ENCODE data around the gene RYR3. TPM values are rescaled to one million over a fixed set of nuclear protein-coding genes. Genes with fewer than 3 reads are reported as not detected.

RYR3 gene
- total and polyA plus RNA-seq, 5 donors: 0.06 to 0.28 (median 0.09) TPM

DNA sequence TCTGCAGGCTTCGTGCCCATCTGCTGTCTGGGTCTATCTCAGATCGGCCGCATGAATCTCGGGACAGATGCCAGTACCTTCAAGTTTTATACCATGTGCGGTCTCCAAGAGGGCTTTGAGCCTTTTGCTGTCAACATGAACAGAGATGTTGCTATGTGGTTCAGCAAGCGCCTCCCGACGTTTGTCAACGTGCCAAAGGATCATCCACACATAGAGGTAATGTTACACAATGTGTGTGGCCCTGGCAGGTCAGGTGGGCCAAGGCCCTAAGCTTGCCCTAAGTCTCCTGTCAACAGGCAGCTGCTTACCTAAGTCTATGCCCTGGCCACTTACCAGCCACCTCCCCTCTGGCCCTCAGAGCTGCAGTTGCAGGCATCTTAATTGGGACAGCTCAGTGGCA, 333.5 kb downstream of the RYR3 start:
- H3K9me3 ChIP-seq (ENCODE audit: control insufficient read depth, low read length): no peaks in the 10 kb centered on the region
- intact Hi-C loops (cut with DNase I): no loop called here
- no peak overlapping the region for H3K27ac ChIP-seq (ENCODE audit: low read length)
- peaks cover 3% of the 10 kb centered on the region for H3K27me3 ChIP-seq (ENCODE audit: control insufficient read depth, insufficient read depth)
- WGBS: 89% methylated on average over 9 of the region's 9 CpGs
- H3K4me3 ChIP-seq (ENCODE audit: low read length): no peak overlapping the region
- no peak for ATAC-seq
- no peaks in the 10 kb centered on the region for H3K4me1 ChIP-seq (ENCODE audit: control insufficient read depth, insufficient read depth, low read length)
- no peak for DNase-seq

DNA sequence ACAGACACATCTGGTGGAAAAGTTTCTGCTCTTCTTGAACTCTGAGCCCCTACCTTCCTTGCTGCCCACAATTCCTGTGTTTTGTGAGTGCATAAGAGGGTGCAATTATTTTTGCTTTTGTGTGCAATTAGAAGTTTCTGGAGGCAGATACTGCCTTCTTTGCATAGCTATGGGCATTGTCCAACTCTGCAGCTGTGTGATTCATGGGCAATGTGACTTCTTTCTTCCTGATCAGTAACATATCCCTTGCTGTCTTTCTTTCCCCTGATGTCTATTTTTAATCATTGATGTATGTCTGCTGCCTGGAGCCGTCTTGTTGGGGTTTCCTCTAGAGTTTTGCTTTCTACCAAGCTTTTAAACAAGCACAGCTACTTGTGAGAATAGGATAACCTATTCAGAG, 336.0 kb downstream of the RYR3 start:
- intact Hi-C loops (cut with DNase I): no loop called here
- WGBS: 38% methylated on average over 1 of the region's 1 CpG
- no peak overlapping the region for H3K27ac ChIP-seq (ENCODE audit: low read length)

DNA sequence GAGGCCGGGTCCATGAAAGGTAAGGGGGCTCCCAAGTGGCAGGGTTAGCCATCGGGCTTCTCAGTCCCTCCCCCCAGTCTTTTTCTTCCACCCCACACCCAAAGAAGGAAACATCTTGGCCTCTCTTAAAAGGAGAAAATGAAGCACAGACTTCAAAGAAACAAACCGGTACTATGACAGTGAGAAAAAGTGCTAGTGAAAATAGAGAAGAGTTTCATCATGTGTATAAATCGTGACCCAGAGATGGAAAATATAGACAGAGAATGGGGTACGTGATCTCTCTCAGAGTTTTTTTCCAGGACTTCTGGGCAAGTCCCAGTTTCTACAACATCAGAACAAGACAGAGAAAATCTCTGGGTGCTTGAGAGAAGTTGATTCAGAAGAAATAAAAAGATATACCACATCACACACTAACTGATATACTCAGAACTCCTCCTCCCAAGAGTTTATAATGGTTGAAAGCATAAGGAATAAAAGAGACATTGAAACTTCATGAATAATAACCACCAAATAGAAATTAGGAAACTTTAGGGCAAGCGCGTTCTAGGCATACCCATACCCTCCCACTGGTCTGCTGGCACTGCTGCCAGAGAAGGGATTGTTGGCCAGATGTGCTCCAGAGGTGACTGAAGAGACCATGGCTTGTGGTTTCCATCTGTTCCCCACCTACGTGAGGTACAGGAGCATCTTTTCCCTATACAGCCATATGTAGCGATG, 338.6 kb downstream of the RYR3 start:
- no peak overlapping the region for H3K4me3 ChIP-seq (ENCODE audit: low read length)
- no peaks in the 10 kb centered on the region for H3K9me3 ChIP-seq (ENCODE audit: control insufficient read depth, low read length)
- no peak overlapping the region for H3K27ac ChIP-seq (ENCODE audit: low read length)
- intact Hi-C loops (cut with DNase I): no loop called here
- peaks cover 3% of the 10 kb centered on the region for H3K27me3 ChIP-seq (ENCODE audit: control insufficient read depth, insufficient read depth)
- ATAC-seq: no peak
- 83% methylated on average over 9 of the region's 9 CpGs for WGBS
- no peaks in the 10 kb centered on the region for H3K4me1 ChIP-seq (ENCODE audit: control insufficient read depth, insufficient read depth, low read length)
- DNase-seq: no peak

More for the DNA sequence above, 336.0 kb downstream of the RYR3 start:
- ATAC-seq (no peak), DNase-seq (no peak)
- no peak overlapping the region for H3K4me3 ChIP-seq (ENCODE audit: low read length)
- H3K9me3 ChIP-seq (ENCODE audit: control insufficient read depth, low read length): no peaks in the 10 kb centered on the region
- H3K4me1 ChIP-seq (ENCODE audit: control insufficient read depth, insufficient read depth, low read length): no peaks in the 10 kb centered on the region
- H3K27me3 ChIP-seq (ENCODE audit: control insufficient read depth, insufficient read depth): peaks cover 3% of the 10 kb centered on the region

DNA sequence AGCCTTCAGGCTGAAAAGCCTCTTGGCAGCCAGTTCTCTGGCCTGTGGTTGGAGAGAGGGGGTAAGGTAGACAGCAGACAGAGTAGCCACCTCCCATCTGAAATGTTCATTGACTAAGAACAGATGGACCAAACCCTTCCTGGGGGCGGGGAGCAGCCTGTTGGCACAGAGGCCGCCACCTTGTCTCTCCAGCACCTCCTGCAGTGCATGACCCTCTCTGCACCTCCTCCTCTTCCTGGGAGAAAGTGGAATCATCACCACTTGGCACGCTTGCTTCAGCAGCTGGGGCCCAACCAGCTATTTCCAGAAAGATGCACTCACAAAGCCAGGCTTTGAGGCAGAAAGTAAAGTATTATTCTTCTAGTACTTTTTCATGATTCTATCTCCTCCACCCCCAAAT, 344.1 kb downstream of the RYR3 start:
- Histone ChIP-seq H3K9me3 (ENCODE audit: control insufficient read depth, low read length) (no peaks in the 10 kb centered on the region), H3K4me3 (ENCODE audit: low read length) (no peak overlapping the region), H3K27me3 (ENCODE audit: control insufficient read depth, insufficient read depth) (no peaks in the 10 kb centered on the region), H3K4me1 (ENCODE audit: control insufficient read depth, insufficient read depth, low read length) (no peaks in the 10 kb centered on the region), H3K27ac (ENCODE audit: low read length) (no peak overlapping the region)
- WGBS: 59% methylated on average over 3 of the region's 3 CpGs
- intact Hi-C loops (cut with DNase I): no loop called here
- DNase-seq (no peak), ATAC-seq (no peak)

DNA sequence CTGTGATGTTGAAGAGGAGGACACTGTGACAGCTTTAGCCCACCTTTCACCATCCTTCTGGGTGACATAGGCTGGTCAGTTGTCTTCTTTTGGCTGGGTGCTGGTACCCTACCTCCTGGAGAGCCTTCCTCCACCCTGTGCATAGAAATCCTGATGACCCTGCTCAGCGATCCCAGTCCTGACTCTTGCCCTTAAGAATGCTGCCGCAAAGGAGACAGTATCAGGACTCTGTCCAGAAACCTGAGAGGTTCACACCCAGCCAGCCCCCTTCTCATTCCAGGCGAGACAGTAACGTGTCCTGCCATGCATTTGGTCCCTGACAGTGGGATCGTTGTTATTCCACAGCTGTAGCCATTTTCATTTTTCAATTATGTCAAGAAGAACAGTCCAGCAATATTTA, 344.7 kb downstream of the RYR3 start:
- intact Hi-C loops (cut with DNase I): no loop called here
- H3K27me3 ChIP-seq (ENCODE audit: control insufficient read depth, insufficient read depth): no peaks in the 10 kb centered on the region
- no peak overlapping the region for H3K4me3 ChIP-seq (ENCODE audit: low read length)
- no peaks in the 10 kb centered on the region for H3K9me3 ChIP-seq (ENCODE audit: control insufficient read depth, low read length)
- no peak for DNase-seq
- H3K4me1 ChIP-seq (ENCODE audit: control insufficient read depth, insufficient read depth, low read length): no peaks in the 10 kb centered on the region
- 62% methylated on average over 5 of the region's 5 CpGs for WGBS
- no peak overlapping the region for H3K27ac ChIP-seq (ENCODE audit: low read length)
- no peak for ATAC-seq

DNA sequence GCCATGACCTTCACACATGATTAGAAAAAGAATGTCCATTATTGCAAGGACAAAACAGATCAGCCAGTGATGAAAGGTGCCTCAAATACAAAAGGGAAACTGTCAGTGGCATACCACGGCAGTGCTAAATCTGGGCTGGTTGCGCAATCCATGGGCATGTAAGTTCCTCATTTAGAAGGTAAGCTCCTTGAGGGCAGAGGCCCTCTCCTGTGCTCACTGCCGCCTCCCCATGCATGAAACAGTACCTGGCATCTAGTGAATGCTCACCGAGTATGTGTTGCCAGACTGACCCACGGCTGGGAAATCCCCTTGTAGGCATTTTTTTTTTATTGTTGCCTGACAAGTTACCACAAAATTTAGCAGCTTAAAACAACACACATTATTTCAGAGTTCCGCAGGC, 345.4 kb downstream of the RYR3 start:
- intact Hi-C loops (cut with DNase I): no loop called here
- Histone ChIP-seq H3K27me3 (ENCODE audit: control insufficient read depth, insufficient read depth) (no peaks in the 10 kb centered on the region), H3K9me3 (ENCODE audit: control insufficient read depth, low read length) (no peaks in the 10 kb centered on the region), H3K27ac (ENCODE audit: low read length) (no peak overlapping the region), H3K4me1 (ENCODE audit: control insufficient read depth, insufficient read depth, low read length) (no peaks in the 10 kb centered on the region), H3K4me3 (ENCODE audit: low read length) (no peak overlapping the region)
- ATAC-seq (no peak), DNase-seq (no peak)
- WGBS: 77% methylated on average over 6 of the region's 6 CpGs

DNA sequence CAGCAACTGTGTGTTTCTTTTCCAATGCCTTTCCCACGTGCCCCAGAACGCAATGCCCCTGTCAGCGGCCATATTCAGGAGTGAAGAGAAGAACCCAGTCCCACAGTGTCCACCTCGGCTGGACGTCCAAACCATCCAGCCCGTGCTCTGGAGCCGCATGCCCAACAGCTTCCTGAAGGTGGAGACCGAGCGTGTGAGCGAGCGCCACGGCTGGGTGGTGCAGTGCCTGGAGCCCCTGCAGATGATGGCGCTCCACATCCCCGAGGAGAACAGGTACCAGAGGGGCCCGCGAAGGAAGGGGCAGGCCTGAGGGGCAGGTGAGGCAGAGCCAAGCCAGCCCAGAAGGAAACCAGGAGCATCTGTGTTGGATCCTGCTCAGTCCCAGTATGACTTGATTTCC, 349.4 kb downstream of the RYR3 start:
- no peak for ATAC-seq
- no peaks in the 10 kb centered on the region for H3K27me3 ChIP-seq (ENCODE audit: control insufficient read depth, insufficient read depth)
- H3K4me1 ChIP-seq (ENCODE audit: control insufficient read depth, insufficient read depth, low read length): no peaks in the 10 kb centered on the region
- H3K27ac ChIP-seq (ENCODE audit: low read length): no peak overlapping the region
- intact Hi-C loops (cut with DNase I): no loop called here
- no peak overlapping the region for H3K4me3 ChIP-seq (ENCODE audit: low read length)
- 90% methylated on average over 16 of the region's 16 CpGs for WGBS
- DNase-seq: no peak
- no peaks in the 10 kb centered on the region for H3K9me3 ChIP-seq (ENCODE audit: control insufficient read depth, low read length)

DNA sequence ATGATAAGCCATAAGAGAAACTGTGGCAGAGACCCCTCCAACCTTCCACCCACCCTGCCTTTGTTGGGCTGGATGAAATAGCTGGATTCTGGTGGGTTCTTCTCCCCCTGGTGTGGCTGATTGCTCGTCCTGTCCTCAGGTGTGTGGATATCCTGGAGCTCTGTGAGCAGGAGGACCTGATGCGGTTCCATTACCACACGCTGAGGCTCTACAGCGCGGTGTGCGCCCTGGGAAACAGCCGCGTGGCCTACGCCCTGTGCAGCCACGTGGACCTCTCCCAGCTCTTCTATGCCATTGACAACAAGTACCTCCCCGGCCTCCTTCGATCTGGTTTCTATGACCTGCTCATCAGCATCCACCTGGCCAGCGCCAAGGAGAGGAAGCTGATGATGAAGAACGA, 351.2 kb downstream of the RYR3 start:
- Histone ChIP-seq H3K9me3 (ENCODE audit: control insufficient read depth, low read length) (no peaks in the 10 kb centered on the region), H3K27ac (ENCODE audit: low read length) (no peak overlapping the region), H3K4me3 (ENCODE audit: low read length) (no peak overlapping the region), H3K4me1 (ENCODE audit: control insufficient read depth, insufficient read depth, low read length) (no peaks in the 10 kb centered on the region), H3K27me3 (ENCODE audit: control insufficient read depth, insufficient read depth) (no peaks in the 10 kb centered on the region)
- intact Hi-C loops (cut with DNase I): no loop called here
- ATAC-seq (no peak), DNase-seq (no peak)
- WGBS: 91% methylated on average over 14 of the region's 14 CpGs

DNA sequence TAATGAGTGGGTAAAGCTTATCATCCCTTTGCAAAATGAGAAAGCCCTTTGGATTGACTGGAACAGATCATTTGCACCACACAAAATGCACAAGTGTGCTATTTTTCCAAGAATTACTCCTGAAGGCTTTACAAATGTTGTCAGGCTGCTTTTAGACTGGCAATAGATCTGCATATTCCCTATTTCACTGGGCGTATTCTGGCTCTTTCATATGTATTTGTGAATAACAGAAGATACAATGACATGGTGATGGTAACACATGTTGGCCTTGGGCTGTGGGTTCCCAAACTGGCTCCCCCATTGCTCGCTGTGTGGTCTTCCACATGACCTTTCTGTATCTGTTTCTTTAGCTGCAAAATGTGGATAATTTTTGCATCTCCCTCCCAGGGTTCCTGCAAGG, 354.2 kb downstream of the RYR3 start:
- no peak for DNase-seq
- no peak overlapping the region for H3K27ac ChIP-seq (ENCODE audit: low read length)
- WGBS: 90% methylated on average over 2 of the region's 2 CpGs
- H3K4me1 ChIP-seq (ENCODE audit: control insufficient read depth, insufficient read depth, low read length): no peaks in the 10 kb centered on the region
- H3K9me3 ChIP-seq (ENCODE audit: control insufficient read depth, low read length): no peaks in the 10 kb centered on the region
- no peaks in the 10 kb centered on the region for H3K27me3 ChIP-seq (ENCODE audit: control insufficient read depth, insufficient read depth)
- intact Hi-C loops (cut with DNase I): no loop called here
- ATAC-seq: no peak
- H3K4me3 ChIP-seq (ENCODE audit: low read length): no peak overlapping the region

DNA sequence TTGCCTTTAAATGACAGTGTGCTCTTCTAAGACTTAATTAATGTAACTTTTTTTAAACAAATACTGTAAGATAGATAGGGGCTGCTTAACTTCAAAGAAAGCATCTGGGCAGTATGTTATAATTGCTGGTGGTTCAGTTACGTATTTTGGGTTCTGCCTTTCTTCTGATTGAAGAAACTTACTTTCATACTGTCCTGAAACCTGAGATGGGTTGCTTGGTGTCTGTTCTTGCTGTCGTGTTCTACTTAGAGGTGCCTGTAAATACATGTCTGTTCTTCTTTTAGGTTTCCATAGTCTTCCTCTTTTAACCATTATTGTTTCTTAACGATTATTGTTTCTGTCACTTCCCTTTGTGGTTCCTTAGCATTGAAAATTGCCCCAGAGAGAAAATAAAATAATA, 359.8 kb downstream of the RYR3 start:
- ATAC-seq (no peak), DNase-seq (no peak)
- H3K27ac ChIP-seq (ENCODE audit: low read length): no peak overlapping the region
- no peaks in the 10 kb centered on the region for H3K27me3 ChIP-seq (ENCODE audit: control insufficient read depth, insufficient read depth)
- intact Hi-C loops (cut with DNase I): no loop called here
- WGBS: 60% methylated on average over 3 of the region's 3 CpGs
- H3K4me1 ChIP-seq (ENCODE audit: control insufficient read depth, insufficient read depth, low read length): no peaks in the 10 kb centered on the region
- no peak overlapping the region for H3K4me3 ChIP-seq (ENCODE audit: low read length)
- H3K9me3 ChIP-seq (ENCODE audit: control insufficient read depth, low read length): no peaks in the 10 kb centered on the region

DNA sequence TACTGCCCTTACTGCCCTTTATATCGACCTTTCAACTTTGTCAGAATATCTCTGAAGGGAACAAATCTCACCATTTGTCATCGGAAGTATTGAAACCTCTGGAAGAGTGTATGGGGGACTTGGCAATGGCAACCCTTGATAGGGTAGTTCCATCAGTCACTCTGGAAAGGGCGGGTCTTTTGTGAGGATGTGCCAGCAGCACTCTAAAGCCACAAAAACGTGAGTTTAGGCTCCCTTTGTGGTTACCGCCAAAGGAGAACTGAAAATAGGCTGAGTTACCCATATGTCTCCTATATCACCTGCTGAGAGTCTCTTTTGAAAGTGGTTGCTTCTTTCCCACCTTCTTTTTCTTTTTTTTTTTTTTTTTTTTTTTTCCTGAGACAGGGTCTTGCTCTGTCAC, 360.7 kb downstream of the RYR3 start:
- H3K27me3 ChIP-seq (ENCODE audit: control insufficient read depth, insufficient read depth): no peaks in the 10 kb centered on the region

DNA sequence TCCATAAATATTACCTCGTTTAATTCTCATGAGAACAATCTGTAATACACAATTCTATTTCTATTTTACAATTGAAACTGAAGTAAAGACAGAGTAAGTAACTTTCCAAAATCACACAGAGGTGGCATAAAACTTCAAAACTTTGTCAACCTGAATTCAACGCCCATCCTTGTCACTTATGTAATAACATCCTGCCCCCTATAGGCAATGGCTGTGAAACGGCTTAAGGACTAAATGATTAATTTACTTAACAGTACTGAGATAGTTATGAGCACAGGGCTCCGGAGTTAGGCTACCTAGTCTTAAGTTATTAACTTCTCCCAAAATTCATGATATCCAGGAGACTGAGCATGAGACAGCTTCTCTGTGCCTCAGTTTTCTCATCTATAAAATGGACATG, 364.5 kb downstream of the RYR3 start:
- 28% methylated on average over 4 of the region's 4 CpGs for WGBS
- DNase-seq (no peak), ATAC-seq (no peak)
- H3K4me1 ChIP-seq (ENCODE audit: control insufficient read depth, insufficient read depth, low read length): no peaks in the 10 kb centered on the region
- no peaks in the 10 kb centered on the region for H3K27me3 ChIP-seq (ENCODE audit: control insufficient read depth, insufficient read depth)
- H3K9me3 ChIP-seq (ENCODE audit: control insufficient read depth, low read length): no peaks in the 10 kb centered on the region
- no peak overlapping the region for H3K4me3 ChIP-seq (ENCODE audit: low read length)
- intact Hi-C loops (cut with DNase I): no loop called here
- no peak overlapping the region for H3K27ac ChIP-seq (ENCODE audit: low read length)

More for the DNA sequence above, 360.7 kb downstream of the RYR3 start:
- intact Hi-C loops (cut with DNase I): no loop called here
- ATAC-seq (no peak), DNase-seq (no peak)
- H3K4me1 ChIP-seq (ENCODE audit: control insufficient read depth, insufficient read depth, low read length): no peaks in the 10 kb centered on the region
- no peak overlapping the region for H3K27ac ChIP-seq (ENCODE audit: low read length)
- H3K4me3 ChIP-seq (ENCODE audit: low read length): no peak overlapping the region
- H3K9me3 ChIP-seq (ENCODE audit: control insufficient read depth, low read length): no peaks in the 10 kb centered on the region
- WGBS: 78% methylated on average over 5 of the region's 5 CpGs

Data from right cardiac atrium (tissue), 5 donors.